Ovary (tissue), 9 donors: ENCODE results near the gene KRTAP5-5. TPM values are rescaled to one million over a fixed set of nuclear protein-coding genes. Genes with fewer than 3 reads are reported as not detected.
"Not testable (repeated sequence)": the region's sequence is repeated elsewhere in the genome, so short reads cannot be mapped to it uniquely, and the experiment has no call there.

Experiments used
- DNase-seq, 5 donors: peaks; one replicate each; pipeline ENCODE4 v3.0.0-alpha.2; 2019 to 2020
- H3K27ac ChIP-seq, 2 donors: fragments of 200-600 bp; one replicate each; pipeline versions ENCODE4 v1.5.1 to v1.8.0; 2019 to 2022
- H3K27me3 ChIP-seq: fragments of 200-600 bp; one replicate; pipeline ENCODE4 v1.8.0; 2022
- H3K36me3 ChIP-seq: fragments of 200-600 bp; sonication (generic); one replicate; pipeline ENCODE4 v1.5.1; 2019
- H3K4me1 ChIP-seq: one replicate; pipeline ENCODE4 v1.8.1; 2013; ENCODE audit warnings: mild to moderate bottlenecking, moderate library complexity; ENCODE audit not compliant: insufficient read depth
- H3K4me3 ChIP-seq: fragments of 200-600 bp; sonication (generic); one replicate; pipeline ENCODE4 v1.5.1; 2017
- H3K9me3 ChIP-seq, 2 donors: fragments of 200-600 bp in 1 of 2; sonication (generic) in 1 of 2; one replicate each; pipeline versions ENCODE4 v1.5.1 to v1.8.1; 2013 to 2019; ENCODE audit warnings: mild to moderate bottlenecking in 1 of 2, moderate library complexity in 1 of 2
- CTCF ChIP-seq, 3 donors: fragments of 450-650 bp in 2 of 3; fragments of 200-600 bp in 1 of 3; IDR thresholded peaks; one replicate each; pipeline versions ENCODE4 v1.5.1 to v1.8.0; 2016 to 2022; ENCODE audit warnings: antibody characterized with exemption in 3 of 3, mild to moderate bottlenecking in 1 of 3
- EP300 ChIP-seq: sonication (generic); formaldehyde crosslinking; IDR thresholded peaks from one replicate; pipeline ENCODE4 v1.6.1; 2017; ENCODE audit warnings: antibody characterized with exemption
- POLR2A ChIP-seq: fragments of 450-650 bp; IDR thresholded peaks from one replicate; pipeline ENCODE4 v1.6.1; 2017; ENCODE audit warnings: antibody characterized with exemption, mild to moderate bottlenecking, moderate library complexity
- WGBS, 3 donors: extraction: QIAGEN DNeasy Blood & Tissue Kit in 1 of 3; methylation state at CpG; one replicate each; pipeline versions ENCODE4 v1.1.5 to v1.1.7; 2013 to 2017; 5-methylcytosine and 5-hydroxymethylcytosine counted together
- intact Hi-C, 4 donors: fragments of 100-400 bp; cut with DNase I; formaldehyde crosslinking; loops; one replicate each; pipeline versions ENCODE4 v1.11.0 to v1.15.1; 2022 to 2023
- polyA plus RNA-seq, 2 donors: library from polyadenylated mRNA; stranded (reverse); fragments of 200-250 nt in 1 of 2; fragments of 350-450 nt in 1 of 2; fragmentation: Illumina TruSeq in 1 of 2; extraction: RNeasy Lipid Tissue Mini Kit (QIAGEN cat#74804) in 1 of 2; gene quantifications; one replicate each; pipeline ENCODE4 v1.2.3, GENCODE V29; 2013 to 2014
- total RNA-seq, 7 donors: library from RNA; depleted of rRNA in 2 of 7; stranded (reverse); fragments of >200 nt in 2 of 7; fragmentation: NEBNext Ultra II Directional in 3 of 7; extraction: Animal tissue kit (Norgen Biotek cat#: 25700) in 3 of 7; gene quantifications; one replicate each; pipeline versions ENCODE4 v1.1.0 to v1.2.4, GENCODE V29; 2016 to 2023
- donor health status: DM: no; HTN: no; CAD: no; lungs with moderate emphysema.
- donor health status: DM: no; HTN: no; CAD: no.
- donor health status: Bipolar disorder and iron deficiency.
- donor health status: DM: yes; HTN: yes; CAD: no.
- donor health status: DM: no; HTN: no; CAD: no.
- donor health status: DM: yes; HTN: yes; CAD: no.

The KRTAP5-5 gene
- total and polyA plus RNA-seq, 9 donors, result not detected

- Histone ChIP-seq H3K4me3 (no peak overlapping the region), H3K27ac (no peak overlapping the region), H3K27me3 (no peaks in the 10 kb centered on the region), H3K36me3 (no peaks in the 10 kb centered on the region), H3K4me1 (no peaks in the 10 kb centered on the region), H3K9me3 (no peaks in the 10 kb centered on the region)
- TF ChIP-seq CTCF (IDR thresholded peaks at IDR 0.05), result no peak
- TF ChIP-seq EP300, result no peak
- TF ChIP-seq POLR2A, result no peak
- 77 to 83% (median 77%) methylated on average over 20 of the region's 20 CpGs for WGBS, 3 donors
- no peak for DNase-seq
- intact Hi-C loops, result no loop called here
These were observed 15.2 kb downstream of the KRTAP5-5 start for GRCh38 chr11:1644601-1645356.

GRCh38 chr11:1645357-1645821 is 15.8 kb downstream of the KRTAP5-5 start:
- H3K4me3 ChIP-seq, result no peak overlapping the region
- H3K27ac ChIP-seq, result no peak overlapping the region
- no peaks in the 10 kb centered on the region for H3K27me3 ChIP-seq
- no peak for DNase-seq
- TF ChIP-seq EP300 (no peak), POLR2A (no peak), CTCF (IDR thresholded peaks at IDR 0.05) (no peak)
- intact Hi-C loops, result no loop called here
- H3K9me3 ChIP-seq, result no peaks in the 10 kb centered on the region
- no peaks in the 10 kb centered on the region for H3K36me3 ChIP-seq
- whole genome bisulfite sequencing, 3 donors, result 77 to 80% (median 79%) methylated on average over 12 of the region's 12 CpGs
- H3K4me1 ChIP-seq, result no peaks in the 10 kb centered on the region

GRCh38 chr11:1646540-1646939 is 17.0 kb downstream of the KRTAP5-5 start:
- 89 to 90% (median 90%) methylated on average over 10 of the region's 10 CpGs for WGBS, 3 donors
- H3K27ac ChIP-seq, H3K9me3 ChIP-seq, H3K36me3 ChIP-seq, DNase-seq, H3K27me3 ChIP-seq, H3K4me3 ChIP-seq, intact Hi-C loops, H3K4me1 ChIP-seq: not testable (repeated sequence)

- no peaks in the 10 kb centered on the region for H3K27me3 ChIP-seq
- H3K36me3 ChIP-seq, result no peaks in the 10 kb centered on the region
- no peak for TF ChIP-seq EP300
- TF ChIP-seq CTCF (IDR thresholded peaks at IDR 0.05), result no peak
- no peak for TF ChIP-seq POLR2A
- H3K4me1 ChIP-seq, result no peaks in the 10 kb centered on the region
- no peaks in the 10 kb centered on the region for H3K9me3 ChIP-seq
- no peak overlapping the region for H3K4me3 ChIP-seq
- no peak overlapping the region for H3K27ac ChIP-seq
- DNase-seq, result peak in 1 of 5 donors; percentile 9
- intact Hi-C loops, result no loop called here
- WGBS, 3 donors, result 89 to 94% (median 91%) methylated on average over 28 to 35 of the region's 35 CpGs
These were observed 18.5 kb downstream of the KRTAP5-5 start for GRCh38 chr11:1647901-1648652.
